UCSD-AML1 (cell line): ENCODE data around the gene NDUFAF7.
"Not testable (repeated sequence)": the region's sequence is repeated elsewhere in the genome, so short reads cannot be mapped to it uniquely, and the experiment has no call there.

Experiments
- DNase-seq: peaks from one replicate; lab custom pipeline; 2025; ENCODE audit not compliant: unreplicated experiment; lab: John Stamatoyannopoulos, UW

The NDUFAF7 gene

GRCh38 chr2:37215250-37215649 lies 16.2 kb upstream of the NDUFAF7 start:
- no peak for DNase-seq

GRCh38 chr2:37219046-37219445 lies 12.4 kb upstream of the NDUFAF7 start:
- DNase-seq, result no peak

DNA sequence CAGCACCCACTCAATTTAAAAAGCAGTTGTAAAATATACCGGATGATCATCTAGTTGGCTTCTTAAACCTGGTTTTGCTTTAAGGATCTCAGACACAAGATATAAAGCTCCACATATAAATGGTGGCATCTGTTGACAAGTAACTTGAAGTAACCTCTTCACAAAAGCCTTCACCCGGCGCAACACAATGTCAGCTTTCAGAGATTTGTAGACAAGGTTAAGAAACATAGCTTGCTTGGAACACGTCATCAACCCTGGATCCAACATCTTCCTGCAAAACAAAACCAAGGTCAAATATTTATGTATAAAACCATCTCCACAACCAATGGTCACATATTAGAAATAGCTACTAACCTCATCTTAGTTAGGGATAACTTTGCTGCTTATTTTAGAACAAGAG lies 8.3 kb upstream of the NDUFAF7 start:
- no peak for DNase-seq

DNA sequence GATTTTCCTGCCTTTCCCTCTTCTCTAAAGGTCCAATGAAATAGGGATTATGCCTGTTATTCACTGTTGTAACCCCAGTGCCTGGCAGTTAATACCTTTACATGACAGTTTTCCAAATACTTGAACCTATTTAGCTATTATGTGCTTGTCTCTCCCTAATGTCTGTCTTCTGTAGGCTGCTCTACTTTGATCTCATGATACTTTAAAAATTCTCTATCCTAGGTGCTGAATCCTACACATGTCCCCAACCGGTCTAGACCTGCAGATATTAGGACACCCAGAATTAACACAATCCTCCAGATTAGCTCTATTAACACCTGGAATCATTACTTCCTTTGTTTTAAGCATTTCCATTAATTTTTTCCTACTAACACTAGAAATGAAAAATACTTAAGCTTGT lies 7.4 kb upstream of the NDUFAF7 start:
- no peak for DNase-seq

DNA sequence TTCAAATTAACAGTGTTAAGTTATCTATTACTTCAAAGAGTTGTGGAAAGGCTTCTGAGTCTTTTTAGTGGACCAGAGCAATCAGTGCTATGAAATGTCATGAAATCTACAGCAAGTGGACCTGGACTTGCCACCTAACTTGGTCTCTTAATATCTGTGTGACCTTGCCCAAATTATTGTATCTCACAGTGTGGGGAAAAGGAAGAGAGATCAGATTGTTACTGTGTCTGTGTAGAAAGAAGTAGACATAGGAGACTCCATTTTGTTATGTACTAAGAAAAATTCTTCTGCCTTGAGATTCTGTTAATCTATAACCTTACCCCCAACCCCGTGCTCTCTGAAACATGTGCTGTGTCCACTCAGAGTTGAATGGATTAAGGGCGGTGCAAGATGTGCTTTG lies 6.3 kb upstream of the NDUFAF7 start:
- not testable (repeated sequence) for DNase-seq

DNA sequence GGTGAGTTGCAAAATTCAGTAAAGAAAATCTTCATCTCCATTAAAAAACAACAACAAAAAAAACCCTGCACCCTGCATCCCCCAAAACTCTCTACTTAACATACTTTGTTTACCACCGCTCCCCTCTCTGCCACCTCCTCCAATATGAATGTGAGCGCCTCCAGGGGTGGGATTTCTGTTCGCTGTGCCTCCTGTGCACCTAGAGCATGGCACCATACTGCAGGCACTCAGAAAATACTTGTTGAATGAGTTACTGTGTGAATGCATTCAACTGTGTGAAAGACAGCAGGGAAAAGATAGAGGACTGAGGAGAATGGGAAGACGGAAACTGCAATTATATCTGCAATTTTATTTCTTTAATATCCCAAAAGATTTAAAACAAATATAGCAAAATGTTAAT lies 4.6 kb upstream of the NDUFAF7 start:
- DNase-seq, result no peak

DNA sequence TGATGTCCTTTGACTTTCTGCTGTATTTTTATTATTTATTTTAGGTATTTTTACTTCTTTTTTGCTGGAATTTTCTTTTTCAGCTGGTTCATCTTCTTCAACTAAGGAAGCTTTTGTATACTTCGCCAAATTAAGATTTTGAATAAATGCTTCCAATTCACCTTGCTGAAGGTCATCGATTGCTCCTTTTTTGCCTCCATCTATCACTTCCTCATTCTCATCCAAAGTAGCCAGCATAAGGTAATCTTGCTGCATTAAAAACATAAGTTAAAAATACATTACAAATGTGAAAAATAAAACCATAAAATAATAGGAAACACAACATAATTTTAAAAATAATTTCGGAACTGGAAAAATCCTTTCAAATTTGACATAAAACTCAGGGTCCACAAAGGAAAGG lies 2.7 kb upstream of the NDUFAF7 start:
- no peak for DNase-seq

DNA sequence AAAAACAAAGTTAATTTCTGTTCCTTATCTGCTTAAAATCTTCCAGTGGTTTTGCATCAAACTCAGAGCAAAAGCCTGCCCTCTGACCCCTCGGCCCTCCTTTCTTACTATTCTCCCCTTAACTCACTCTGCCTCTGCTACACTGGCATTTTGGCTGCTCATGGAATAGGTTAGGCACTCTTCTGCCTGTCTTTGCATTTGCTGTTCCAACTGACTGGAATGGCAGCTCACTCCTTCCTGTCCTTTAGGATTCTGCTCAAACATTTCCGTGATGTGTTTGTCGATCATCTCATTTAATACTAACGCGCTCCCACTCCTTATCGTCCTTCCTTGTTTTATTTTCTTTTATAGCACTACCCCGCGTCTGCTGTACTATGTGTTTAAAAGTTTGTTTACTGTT lies 877 bp upstream of the NDUFAF7 start:
- DNase-seq, result no peak

GRCh38 chr2:37232131-37232933 lies 874 bp downstream of the NDUFAF7 start:
- DNase-seq, result peak; percentile 40

- no peak for DNase-seq
Measured at GRCh38 chr2:37243435-37243834, 12.0 kb downstream of the NDUFAF7 start.

DNA sequence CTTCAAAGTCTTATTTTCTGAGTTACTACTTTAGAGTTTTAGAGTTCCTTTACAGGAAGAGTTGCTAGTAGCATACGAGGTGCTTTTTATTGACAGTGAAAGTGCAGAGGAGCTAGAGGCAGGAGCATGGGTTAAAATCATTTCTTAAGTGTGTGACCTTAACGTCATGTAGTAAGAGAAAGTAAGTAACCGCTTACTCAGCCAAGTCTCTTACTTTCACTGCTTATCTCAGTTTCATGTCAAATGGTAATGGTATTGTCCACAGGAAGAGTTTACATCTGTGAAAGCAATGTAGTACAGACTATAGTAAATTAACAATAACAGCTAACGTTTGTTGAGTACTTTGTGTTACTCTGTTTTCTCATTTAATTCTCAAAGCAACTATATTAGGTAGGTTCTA lies 12.6 kb downstream of the NDUFAF7 start:
- no peak for DNase-seq

GRCh38 chr2:37244755-37245154 lies 13.3 kb downstream of the NDUFAF7 start:
- no peak for DNase-seq

DNA sequence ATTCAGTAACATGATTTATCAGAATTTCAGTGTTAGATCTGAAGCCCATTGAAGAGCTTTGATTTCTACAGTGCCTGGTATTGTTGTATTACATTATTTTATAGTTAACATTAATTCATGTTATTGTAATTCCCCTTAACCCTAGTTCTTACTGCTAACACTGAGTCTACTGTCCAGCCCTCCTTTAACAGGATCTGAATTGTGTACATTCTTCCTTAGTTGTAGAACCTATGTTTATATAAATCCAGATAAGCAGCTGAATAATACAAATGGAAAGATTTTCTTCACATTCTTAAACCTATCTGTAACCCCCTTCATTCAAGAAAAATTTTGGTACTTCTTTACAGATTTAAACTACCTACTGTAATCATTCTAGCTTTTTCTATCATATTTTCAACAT lies 14.7 kb downstream of the NDUFAF7 start:
- DNase-seq, result no peak

DNA sequence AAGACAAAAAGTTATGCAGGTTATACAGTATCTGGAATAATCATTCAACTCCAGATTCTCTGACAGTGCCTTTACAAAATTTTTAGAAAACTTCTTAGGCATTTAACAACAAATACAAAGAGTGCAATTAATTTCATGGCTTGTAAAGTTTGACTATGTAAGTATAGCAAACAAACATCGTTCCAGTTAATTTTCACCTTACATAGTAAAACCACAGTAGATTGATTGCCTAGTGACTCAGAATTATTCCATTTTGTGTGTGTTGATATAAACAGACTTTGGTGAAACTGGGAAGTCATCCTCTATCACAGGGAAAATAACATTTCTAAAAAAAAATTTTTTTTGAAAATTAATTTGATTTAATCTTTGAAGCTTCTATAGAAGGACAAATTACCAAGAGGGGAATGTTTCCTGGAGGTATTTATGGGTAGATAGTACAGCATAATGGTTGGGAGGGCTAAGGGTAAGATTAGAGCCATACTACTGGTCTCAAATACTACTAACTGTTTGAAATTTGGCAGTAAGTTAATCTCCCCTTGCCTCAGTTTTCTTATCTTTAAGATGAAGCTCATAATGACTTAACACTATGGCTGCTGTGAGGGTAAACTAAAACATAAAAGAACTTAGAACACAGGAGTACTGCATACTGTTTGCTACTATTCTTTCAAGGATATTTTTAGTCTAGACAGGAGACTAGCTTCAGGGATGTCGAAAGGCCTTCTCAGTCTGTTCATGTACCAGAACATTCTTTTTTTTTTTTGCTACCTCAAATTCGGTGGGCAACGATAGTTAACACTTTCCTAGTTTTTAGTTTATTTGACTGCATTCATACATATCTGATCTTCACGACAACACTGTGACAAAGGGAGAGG lies 19.6 kb downstream of the NDUFAF7 start:
- DNase-seq, result no peak

GRCh38 chr2:37262522-37262921 lies 31.1 kb downstream of the NDUFAF7 start:
- no peak for DNase-seq

GRCh38 chr2:37263839-37264238 lies 32.4 kb downstream of the NDUFAF7 start:
- DNase-seq, result no peak

- no peak for DNase-seq
Measured at GRCh38 chr2:37267685-37268084, 36.2 kb downstream of the NDUFAF7 start.

DNA sequence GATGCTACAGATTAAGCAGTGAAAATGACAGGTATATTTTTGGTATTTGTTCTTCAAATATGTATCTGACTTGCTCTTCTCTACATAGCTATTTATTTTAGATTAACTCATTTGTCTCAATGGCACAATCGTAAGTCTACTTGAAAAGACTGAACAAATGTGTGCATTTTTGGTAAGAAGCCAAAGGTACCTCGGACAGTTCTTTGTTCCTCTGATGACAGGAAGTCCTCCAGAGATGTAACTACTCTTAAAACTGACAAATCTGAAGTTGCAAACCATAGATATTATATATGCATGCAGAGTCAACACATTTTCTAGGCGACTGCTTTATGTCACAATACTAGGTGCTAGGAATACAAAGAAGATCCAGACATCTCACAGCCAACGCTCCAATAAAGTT lies 36.7 kb downstream of the NDUFAF7 start:
- DNase-seq, result no peak

DNA sequence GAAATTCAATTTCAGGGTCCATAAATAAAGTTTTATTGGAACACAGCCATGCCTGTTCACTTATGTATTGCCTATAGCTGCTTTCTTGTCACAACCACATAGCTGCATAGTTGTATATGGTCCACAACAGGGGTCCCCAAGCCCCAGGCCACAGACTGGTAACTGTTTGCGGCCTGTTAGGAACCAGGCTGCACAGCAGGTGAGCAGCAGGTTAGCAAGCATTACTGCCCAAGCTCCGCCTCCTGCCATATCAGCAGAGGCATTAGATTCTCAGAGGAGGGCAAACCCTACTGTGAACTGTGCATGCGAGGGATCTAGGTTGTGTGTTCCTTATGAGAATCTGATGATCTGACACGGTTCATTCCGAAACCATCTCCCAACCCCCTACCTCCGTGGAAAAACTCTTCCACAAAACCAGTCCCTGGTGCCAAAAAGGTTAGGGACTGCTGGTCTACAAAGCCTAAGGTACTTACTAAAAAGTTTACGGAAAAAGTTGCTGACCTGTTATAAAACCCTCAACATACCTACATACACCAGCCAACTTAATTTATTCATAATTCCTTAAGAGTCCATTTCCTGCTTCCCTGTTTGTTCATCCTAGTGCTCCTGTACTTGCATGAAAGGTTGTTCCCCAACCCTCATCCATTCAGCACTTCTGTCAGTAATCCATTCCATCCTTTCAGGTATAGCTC lies 40.1 kb downstream of the NDUFAF7 start:
- no peak for DNase-seq

DNA sequence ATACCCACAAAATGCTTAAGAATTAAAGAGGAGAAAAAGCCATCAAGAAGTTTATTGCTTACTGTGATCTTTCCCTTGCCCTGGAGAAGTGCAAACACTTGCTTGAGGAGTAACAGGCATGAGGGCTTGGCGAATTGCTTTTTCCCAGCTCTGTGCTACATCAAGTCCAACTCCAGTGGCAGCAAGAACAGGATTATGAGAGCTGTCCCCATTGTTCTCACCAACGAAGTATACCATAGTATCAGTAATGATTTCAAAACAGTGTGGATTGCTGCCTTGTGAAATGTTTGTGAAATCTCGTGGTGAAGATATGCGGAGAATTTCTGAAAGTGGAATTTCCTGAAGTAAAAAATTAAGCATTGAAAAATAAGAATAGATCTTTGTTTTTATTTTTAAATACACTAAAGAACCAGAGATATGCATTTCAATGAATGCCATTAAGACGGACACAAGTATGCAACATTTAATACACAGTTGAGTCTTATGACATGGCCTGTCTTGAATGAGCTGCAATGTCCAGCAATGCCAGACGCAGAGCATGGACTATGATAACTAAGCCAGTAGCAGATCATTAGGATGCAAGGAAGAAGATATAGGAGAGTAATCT lies 43.0 kb downstream of the NDUFAF7 start:
- DNase-seq, result no peak

- DNase-seq, result no peak
Measured at GRCh38 chr2:37276291-37276690, 44.8 kb downstream of the NDUFAF7 start.
